Astrocyte (in vitro differentiated cells and primary cell): ENCODE measurements around the gene ABCC3.

Experiments used
- EZH2 ChIP-seq: IDR thresholded peaks from 2 replicates; pipeline ENCODE4 v1.6.1; 2012; ENCODE audit warnings: mild to moderate bottlenecking, low read length, inconsistent platforms; ENCODE audit not compliant: insufficient read depth
- TF ChIP-seq, protein P1 (sequence below): IDR thresholded peaks from 2 replicates; pipeline ENCODE4 v1.5.1; 2011; ENCODE audit warnings: low read depth, mild to moderate bottlenecking, inconsistent platforms, low read length, moderate library complexity; ENCODE audit not compliant: insufficient read depth

DNA sequence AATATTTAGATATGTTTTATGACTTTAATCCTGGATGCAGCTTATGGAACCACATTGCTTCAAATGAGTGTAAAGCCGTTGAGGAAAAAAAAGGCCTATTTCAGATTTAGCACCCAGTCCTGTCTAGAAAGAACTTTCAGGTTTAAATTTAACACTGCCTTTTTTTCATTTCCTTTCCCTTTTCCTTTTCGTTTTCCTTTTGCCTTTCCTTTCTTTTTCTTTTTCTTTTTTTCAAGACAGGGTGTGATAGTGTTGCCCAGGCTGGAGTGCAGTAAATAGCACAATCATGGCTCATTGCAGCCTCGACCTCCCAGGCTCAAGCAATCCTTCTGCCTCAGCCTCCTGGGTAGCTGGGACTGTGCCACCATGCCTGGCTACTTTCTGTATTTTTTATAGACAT is 100.6 kb downstream of the ABCC3 start:
- TF ChIP-seq, protein P1, sequence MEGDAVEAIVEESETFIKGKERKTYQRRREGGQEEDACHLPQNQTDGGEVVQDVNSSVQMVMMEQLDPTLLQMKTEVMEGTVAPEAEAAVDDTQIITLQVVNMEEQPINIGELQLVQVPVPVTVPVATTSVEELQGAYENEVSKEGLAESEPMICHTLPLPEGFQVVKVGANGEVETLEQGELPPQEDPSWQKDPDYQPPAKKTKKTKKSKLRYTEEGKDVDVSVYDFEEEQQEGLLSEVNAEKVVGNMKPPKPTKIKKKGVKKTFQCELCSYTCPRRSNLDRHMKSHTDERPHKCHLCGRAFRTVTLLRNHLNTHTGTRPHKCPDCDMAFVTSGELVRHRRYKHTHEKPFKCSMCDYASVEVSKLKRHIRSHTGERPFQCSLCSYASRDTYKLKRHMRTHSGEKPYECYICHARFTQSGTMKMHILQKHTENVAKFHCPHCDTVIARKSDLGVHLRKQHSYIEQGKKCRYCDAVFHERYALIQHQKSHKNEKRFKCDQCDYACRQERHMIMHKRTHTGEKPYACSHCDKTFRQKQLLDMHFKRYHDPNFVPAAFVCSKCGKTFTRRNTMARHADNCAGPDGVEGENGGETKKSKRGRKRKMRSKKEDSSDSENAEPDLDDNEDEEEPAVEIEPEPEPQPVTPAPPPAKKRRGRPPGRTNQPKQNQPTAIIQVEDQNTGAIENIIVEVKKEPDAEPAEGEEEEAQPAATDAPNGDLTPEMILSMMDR, result no peak
- TF ChIP-seq EZH2, result no peak
